Uterus (tissue), 2 donors: ENCODE results near the gene CXCL11.

ENCODE experiments used
- CTCF ChIP-seq, 4 experiments: fragments of 200-600 bp in 2 of 4; fragments of 450-650 bp in 2 of 4; sonication (generic) in 2 of 4; IDR thresholded peaks; one replicate each; pipeline ENCODE4 v1.5.1; 2016 to 2019; ENCODE audit warnings: antibody characterized with exemption in 4 of 4, mild to moderate bottlenecking in 2 of 4, moderate library complexity in 1 of 4
- POLR2A ChIP-seq, 2 donors: fragments of 450-650 bp; IDR thresholded peaks; one replicate each; pipeline ENCODE4 v1.6.1; 2016; ENCODE audit warnings: antibody characterized with exemption in 2 of 2, mild to moderate bottlenecking in 1 of 2, moderate library complexity in 1 of 2

- TF ChIP-seq POLR2A (IDR thresholded peaks at IDR 0.05), result no peak
- TF ChIP-seq CTCF (IDR thresholded peaks at IDR 0.05), result no peak
These were observed 22.3 kb downstream of the CXCL11 start for GRCh38 chr4:76013540-76013939.
